HG02678 (cell line): ENCODE results near the gene LENG1.
A peak's percentile ranks its signal among the peaks of the same experiment; 100 is the strongest.
"Not testable (repeated sequence)": the region's sequence is repeated elsewhere in the genome, so short reads cannot be mapped to it uniquely, and the experiment has no call there.

Experiments
- ATAC-seq: cut with Tn5 transposase; IDR thresholded peaks from one replicate; pipeline ENCODE4 v1.9.1; 2021; ENCODE audit warnings: mild to moderate bottlenecking, moderate library complexity; ENCODE audit not compliant: unreplicated experiment

LENG1 gene

DNA sequence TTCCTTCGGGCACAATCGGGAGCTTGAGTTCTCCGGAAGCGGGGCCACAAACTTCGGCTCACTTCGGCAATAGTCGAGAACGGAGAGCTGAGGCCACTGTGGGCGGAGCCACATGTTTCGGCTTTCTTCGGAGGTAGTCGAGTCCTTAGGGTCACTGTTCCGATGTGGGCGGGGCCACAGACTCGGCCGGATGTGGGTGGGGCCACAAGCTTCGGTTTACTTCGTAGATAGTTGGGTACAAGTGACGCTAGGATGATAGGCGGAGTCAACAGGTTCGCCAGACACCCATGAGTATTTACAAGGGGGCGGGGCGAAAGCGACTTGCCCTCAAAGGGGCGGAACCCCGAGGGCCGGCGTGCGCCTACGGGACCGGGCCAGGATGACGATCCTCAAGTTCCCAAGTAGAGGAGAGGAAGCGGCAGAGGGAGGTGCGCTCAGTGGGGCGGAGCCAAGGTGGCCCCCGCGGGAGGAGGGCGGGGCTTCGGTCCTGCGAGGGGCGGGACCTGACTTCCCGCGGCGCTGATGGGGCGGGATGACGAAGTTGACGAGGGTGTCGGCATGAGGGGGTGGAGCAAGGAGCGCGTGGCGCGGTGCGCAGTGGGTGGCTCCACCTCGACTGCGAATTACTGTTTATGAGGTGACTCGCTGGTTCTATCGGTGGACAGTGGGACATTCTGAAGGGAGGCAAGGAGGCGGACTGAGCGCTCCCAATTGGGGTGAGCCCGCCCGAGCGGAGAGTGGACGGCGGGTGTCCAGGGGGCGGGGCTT lies 30.4 kb upstream of the LENG1 start:
- ATAC-seq = peak; percentile 43

DNA sequence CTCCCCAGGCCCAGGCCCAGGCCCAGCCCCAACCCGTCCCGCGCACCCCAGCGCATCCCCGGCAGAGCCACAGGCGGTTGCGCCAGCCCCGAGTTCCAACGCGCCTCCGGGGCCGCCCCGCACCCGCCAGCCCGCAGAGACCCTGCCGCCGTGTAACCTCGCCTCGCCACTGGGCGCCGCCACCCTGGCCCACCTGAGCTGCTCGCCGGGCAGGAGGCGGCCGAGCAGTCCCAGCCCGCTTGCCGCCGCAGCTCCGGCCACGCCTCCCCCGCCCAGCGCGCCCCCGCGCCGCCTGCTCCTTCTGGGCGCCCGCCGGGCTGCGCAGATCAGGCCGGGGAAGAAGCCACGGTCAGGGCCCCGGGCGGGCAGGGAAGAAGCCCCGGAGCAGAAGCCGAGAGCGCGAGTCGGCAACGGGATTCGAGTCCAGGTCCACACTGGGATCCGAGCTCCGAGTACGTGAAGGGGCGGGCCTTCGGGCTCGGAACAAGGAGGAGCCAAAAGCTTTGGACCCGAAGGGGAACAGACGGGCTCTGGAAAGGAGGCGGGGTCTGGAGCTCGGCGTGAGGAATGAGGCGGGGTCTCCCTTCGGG lies 29.7 kb upstream of the LENG1 start, which contains the start of gene MBOAT7:
Gene MBOAT7, minus strand, starts transcription at position 436 of the 590 bp plus-strand sequence. CDS start 1,072 bp downstream, outside the sequence.
- peak; percentile 19 for ATAC-seq

DNA sequence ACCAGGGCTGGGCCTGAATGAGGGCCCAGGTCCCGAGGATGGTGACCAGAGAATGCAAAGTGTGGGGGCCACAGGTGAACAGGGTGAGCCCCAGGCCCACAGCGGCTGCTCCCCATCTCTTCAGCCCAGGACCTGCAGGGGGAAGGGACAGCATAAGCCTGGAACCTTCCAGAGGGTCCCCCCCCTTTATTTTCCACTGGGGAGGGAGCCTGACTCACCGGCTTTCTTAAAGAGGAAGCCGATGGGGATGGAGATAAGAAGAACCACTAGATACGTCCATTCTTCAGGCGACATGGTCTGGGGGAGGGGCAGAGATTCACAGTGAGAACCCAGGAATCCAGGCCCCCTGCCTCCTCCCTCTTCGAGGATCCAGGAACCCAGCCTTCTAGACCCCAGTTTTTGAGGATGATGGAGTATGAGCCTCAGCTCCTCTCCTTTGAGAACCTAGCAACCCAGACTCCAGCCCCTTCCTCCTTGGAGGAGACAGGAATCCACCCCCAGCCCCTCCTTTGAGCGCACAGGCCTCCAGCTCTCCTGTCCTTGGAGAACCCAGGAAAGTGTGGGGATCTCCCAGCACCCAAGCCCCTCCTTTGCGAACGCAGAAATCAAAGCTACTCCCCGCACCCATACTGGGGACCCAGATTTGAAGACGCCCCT lies 28.8 kb upstream of the LENG1 start:
- no peak for ATAC-seq

DNA sequence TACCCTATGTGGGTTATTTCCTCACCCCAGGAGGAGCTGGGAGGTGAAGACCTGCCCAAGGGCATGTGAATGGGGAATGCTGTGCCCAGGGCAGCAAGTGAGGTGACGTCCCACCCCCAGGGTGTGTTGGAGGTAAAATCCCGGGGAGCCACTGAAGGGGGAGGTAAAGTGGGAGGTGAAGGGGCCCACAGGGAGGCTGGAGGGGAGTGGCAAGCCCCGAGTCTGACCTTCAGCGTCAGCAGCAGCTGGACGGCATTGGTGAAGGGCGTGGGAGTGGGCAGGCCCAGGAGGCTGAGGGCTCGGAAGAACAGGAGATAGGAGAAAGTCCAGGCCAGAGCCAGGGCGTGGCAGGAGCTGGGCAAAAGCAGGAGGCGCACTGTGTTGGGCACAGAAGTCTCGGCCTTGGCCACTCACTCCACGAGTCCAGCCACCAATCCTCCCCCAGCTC lies 27.4 kb upstream of the LENG1 start:
- ATAC-seq = no peak

DNA sequence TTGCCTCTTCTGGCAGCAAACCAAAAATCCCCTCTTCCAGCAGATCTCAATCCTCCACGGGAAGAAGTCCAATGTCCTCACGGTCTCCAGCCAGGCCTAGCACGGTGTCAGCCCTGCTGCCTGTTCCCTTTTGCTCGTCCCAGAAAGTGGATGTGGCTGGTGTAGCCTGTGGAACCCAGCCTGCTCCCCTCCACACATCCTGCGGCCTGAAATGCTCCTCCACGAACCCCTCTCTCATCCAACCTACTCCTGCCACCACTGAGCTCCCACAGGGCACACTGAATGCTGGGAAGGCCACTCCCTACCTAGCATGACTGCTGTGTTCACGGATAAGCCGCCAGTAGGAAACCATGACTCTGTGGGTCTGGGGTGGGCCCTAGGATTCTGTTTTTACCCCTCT lies 26.8 kb upstream of the LENG1 start:
- ATAC-seq = no peak

DNA sequence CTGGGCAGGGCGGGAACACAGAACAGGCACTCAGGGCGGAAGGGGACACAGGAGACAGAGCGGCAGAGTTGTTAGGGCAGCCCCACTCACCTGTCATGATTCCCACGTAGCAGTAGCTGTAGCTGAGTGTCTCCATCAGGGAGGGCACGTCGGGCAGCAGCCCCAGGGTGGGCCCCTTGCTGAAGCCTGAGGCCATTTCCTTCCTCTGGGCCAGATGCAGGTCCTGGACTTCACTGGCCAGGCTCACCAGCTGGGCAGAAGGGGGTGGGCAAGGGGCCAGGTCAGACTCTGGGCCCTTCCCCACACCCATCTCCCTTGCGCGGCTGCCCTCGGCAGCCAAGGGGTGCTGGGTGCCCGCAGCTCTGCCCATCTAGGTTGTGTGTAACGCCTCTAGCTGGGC lies 23.9 kb upstream of the LENG1 start:
- ATAC-seq = no peak

DNA sequence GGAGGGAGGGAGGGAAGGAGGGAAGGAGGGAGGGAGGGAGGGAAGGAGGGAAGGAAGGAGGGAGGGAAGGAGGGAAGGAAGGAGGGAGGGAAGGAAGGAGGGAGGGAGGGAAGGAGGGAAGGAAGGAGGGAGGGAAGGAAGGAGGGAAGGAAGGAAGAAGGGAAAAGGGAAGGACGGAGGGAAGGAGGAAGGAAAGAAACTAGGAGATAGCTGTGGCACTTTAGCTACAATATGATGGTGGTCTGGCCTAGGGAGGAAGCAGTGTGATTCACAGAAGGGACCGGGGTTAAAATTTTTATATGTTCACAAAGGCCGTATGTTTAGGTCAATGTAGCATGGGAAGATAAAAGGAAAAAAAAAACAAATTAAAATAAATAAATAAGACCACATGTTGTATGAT lies 22.4 kb upstream of the LENG1 start:
- not testable (repeated sequence) for ATAC-seq

DNA sequence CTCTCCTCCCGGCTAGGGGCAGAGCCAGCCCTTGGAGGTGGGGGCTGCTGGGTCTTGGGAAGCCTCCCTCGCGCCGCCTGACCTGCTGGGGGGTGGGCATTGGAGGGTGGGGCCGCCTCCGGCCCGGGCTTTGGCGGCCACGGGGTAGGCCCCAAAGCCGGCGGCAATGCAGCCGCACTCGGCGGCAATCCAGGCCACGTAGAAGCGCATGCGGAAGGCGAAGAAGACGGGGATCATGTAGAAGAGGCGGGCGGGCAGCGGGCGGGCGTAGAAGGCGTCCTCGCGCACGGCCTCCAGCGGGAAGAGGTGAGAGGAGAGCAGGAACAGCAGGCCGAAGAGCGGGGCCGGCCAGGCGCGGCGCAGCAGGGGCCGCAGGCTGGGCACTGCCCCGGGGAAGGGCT lies 21.2 kb upstream of the LENG1 start:
- ATAC-seq = no peak

DNA sequence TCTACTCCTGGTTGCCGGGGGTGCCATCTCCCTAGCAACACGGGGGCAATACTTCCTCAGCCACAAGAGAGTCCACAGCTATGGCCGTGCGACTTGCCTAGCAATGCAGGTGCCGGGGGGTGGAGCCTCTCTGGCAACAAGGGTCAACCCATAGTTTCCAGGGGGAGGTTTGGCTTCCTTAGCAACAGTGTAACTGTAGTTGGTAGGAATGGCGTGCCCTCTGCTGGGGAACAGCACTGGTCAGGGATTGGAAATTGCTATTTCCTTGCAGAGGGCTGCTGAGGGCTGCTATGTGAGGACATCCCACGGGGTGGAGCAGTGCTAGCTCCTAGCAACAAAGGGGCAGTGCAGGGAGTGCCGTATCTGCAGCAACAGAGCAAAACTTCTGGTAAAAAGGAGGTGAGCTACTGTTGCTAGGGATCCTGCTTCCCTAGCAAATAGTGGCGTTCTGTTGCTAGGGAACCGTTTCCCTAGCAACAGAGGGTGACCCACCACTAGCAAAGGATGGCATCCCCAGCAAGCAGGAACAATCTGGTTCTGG lies 20.5 kb upstream of the LENG1 start:
- no peak for ATAC-seq

DNA sequence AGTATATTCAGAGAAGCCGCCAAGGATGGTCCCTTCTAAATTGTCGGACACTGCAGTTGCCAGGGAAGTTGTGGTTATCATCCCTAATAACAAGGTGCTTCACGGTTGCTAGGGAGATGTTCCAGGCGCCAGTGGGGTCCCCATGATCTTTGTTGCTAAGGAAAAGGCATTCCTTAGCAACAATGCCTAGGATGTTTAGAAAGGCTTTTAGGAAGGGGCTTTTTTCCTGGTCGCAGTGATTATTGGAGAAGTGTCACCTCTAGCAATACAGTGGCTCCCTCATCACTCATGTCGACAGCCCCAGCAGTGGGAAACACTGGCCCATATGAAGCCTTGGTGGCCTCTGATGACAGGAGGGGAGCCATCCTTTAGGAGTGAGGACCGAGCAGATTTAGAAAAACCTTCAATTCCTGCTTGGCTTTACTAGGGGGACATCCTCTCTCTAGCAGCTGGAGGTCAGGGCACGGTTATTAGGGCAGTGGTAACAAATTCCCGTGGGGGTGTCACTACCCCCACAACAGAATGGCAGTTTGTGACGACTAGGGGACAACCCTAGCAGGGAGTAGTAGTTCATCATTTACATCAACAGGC lies 19.8 kb upstream of the LENG1 start:
- ATAC-seq = no peak

DNA sequence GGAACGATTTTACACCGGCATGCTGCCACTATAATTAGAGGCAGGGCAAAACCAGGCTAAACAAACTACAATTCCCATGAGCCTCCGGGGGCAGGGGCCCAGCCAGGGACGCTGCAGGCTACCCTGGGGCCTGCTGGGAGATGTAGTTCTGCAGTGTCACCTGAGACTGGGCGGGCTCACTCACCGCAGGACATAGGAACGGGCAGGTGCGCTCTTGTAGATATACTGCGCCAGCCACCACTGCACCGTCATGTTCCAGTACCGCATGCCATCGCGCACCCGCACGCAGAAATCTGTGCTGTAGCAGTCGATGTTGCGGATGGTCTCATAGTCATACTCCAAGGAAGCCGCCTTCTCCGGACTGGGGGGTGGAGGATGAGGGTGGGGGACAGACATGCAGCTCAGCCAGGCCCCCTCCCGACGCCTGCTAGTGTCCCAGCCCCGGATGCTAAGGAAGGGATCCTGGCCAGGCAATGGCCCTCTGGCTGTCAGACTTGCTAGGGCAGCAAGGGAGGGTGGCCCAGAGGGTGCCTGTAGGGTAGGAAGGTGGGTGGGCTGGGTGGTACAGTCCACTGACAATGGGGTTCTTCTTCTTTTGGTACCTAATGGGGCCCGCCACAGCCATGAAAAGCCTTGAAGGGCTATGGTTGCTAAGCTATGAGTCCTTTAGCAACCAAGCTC lies 19.2 kb upstream of the LENG1 start:
- no peak for ATAC-seq

DNA sequence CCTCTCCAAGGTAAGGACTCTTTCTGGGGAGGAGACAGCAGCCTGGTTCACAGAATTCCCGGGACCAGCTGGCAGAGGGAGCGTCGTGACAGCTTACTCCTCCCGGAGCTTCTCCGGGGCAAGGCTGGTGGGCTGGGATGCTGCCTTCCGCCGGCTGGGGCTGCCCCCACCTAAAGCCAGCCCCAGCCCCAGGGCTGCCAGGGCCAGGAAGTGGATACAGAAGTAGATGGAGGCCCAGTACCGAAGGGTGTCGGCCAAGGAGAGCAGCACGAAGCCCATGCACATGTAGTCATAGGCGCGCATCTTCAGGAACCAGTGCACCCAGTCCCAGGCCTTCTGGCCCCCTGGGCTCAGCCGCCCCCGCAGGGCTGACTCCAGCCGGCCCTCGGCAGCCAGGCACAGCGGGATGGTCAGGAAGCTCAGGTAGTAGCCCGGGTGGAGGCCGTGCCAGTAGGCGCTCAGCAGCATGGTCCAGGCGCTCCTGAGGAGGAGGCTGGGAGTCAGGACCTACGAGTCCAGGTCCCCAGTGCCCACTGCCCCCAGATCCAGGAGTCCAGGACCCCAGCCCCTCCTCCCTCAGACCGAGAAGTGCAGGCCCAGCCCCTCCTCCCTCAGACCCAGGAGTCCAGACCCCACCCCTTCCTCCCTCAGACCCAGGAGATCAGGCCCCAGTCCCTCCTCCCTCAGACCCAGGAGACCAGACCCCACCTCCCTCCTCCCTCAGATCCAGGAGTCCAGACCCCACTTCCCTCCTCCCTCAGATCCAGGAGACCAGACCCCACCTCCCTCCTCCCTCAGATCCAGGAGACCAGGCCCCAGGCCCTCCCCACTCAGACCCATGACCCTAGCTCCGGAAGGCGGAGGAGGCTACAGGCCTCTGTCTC lies 14.7 kb upstream of the LENG1 start:
- ATAC-seq = no peak

DNA sequence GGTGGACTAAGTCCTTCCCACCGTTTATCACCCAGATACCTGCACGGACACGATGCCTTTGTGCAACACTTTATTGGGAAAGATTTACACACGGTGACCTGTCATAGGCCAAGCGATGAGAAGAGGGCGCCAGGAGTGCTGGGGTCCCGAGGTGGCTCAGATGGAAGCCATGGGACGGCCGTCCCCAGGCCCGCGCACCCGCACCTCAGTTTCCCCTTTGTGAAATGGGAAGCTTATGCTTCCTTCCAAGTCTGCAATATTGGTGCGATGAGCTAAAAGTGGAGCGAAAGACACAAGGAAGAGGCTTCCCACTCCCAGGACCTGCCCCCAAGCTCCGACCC lies 13.8 kb upstream of the LENG1 start:
- no peak for ATAC-seq

DNA sequence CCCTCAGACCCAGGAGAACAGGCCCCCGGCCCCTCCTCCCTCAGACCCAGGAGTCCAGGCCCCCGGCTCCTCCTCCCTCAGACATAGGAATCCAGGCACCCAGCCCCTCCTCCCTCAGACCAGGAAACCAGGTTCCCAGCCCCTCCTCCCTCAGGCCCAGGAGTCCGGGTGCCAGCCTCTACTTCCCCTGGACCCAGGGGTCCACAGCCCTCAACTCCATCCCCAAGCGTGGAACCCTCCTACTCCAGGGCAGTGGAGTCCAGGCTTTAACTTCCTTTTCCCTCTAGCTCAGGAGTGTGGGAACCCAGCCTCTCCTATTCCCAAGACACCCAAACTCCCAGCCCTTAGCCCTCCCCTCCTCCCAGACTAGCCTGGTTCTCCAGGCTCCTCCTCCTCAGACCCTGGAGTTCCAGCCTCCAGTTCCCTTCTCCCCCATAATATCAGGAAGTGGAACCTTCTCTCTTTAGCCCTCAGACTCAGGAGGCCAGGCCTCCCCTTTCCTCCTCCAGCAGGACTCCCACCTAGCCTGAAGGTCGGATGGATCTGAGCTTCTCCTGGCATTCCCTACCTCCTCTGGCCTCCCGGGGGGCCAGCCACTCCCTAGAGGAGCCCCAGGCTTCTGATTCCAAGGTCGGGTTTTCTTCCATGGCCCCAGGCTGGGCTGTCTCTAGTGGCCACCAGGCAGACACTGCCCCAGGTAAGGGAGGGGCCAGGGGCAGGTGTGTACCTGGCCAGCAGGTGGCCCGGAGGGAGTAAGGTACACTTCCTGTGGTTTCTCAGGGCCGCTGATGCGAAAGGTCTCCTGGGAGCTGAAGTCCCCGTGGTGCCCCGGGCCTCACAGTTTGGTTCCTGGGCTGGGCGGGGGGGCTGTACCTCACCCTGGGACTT lies 13.2 kb upstream of the LENG1 start, which contains the start of gene TMC4:
Gene TMC4, minus strand, starts transcription at position 690 of the 888 bp plus-strand sequence. Its CDS starts 43 bp downstream, at position 647.
- ATAC-seq = no peak

DNA sequence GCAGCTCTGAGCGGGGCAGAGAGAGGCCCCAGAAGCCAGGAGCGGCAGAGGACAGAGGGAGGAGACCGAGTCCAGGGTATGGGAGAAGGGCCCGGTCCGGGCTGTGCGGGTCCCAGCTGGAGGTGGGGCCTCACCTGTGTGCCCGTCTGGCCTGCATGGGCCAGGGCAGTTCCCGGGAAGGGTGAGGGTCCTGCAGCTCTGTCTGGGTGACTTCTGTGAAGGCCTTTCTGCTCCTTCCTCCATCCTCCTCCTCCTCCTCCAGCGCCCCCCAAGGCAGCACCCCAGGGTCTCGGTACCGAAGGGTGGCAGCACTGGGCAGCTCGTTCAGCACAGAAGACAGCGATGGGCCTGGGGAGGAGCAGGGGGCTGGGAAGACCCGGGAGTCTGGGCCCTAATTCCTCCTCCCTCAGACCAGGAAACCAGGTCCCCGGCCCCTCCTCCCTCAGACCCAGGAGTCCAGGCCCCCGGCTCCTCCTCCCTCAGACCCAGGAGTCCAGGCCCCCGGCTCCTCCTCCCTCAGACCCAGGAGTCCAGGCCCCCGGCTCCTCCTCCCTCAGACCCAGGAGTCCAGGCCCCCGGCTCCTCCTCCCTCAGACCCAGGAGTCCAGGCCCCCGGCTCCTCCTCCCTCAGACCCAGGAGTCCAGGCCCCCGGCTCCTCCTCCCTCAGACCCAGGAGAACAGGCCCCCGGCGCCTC lies 12.4 kb upstream of the LENG1 start:
- ATAC-seq = not testable (repeated sequence)

DNA sequence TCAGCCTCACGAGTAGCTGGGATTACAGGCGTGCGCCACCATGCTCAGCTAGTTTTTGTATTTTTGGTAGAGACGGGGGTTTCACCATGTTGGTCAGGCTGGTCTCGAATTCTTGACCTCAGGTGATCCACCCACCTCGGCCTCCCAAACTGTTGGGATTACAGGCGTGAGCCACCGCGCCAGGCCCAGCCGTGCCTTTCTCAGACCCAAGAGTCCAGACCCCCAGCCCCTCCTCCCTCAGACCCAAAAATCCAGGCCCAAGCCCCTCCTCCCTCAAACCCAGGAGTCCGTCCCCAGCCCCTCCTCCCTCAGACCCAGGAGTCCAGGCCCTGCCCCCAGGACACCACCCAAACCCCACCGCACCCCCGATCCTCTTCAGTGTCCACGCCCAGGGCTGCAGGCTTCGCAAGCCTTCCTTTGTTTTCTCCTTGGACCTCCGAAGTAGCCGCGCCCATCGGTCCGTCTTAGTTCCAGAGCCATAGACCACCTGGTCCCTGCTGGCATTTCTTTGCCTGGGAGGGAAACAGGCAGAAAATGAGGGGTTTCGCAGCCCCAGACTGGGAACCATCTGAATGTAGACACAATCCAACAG lies 9.7 kb upstream of the LENG1 start:
- no peak for ATAC-seq

DNA sequence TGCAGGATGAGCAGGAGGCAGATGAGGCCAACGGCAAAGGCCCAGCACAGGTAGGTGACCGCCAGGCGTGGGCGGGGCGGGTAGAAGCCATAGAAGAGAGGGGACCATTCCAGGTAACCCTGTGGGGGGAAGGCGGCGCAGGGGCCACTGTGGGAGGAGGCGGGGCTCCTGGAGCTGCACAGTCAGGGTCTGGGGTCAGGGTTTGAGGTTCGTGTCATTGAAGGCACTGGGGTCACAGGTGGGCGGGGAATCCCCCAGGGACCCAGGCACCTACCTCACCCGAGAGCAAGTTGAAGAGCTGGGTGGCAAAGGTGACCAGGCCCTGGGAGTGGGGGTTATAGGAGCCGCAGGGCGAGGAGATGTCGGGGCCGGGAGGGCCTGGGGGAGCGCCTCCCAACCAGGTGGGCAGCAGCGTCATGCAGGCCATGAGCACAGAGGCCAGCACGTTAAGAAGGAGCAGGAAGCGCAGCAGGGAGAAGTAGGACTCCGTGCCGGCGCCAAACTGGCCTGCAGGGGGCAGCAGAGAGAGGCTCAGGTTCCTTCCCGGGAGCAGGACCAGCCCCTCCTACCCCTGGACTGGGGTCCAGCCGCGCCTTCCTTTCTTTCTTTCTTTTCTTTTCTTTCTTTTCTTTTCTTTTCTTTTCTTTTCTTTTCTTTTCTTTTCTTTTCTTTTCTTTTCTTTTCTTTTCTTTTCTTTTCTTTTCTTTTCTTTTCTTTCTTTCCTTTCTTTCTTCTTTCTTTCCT lies 8.8 kb upstream of the LENG1 start:
- ATAC-seq = peak; percentile 55
